ENCODE data around the gene SLC25A26. TPM values are rescaled to one million over a fixed set of nuclear protein-coding genes. Genes with fewer than 3 reads are reported as not detected.
"Not testable (repeated sequence)": the region's sequence is repeated elsewhere in the genome, so short reads cannot be mapped to it uniquely, and the experiment has no call there.

The SLC25A26 gene
- total RNA-seq, 3 donors from 2014 or later, result 15.9 to 25.8 (median 20.2) TPM

DNA sequence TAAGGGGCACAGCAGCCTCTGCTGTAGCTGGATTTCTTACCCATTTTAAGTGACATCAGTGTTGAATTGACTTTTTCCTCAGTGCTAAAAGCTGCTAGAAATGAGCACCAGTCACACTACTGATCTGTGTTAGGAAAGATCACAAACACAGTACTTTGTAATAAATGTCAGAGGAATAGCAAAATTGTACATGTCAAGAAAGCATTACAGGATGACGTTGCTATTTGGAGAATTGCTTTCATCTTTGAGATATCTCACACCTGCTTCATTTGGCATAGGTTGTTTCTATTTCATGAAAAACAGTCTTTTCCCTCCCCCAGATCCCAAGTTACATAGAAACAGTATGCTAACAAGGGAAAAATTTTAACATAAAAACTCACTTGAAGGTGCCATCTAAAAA, 77.8 kb downstream of the SLC25A26 start:
- no peaks in the 10 kb centered on the region for H3K9me3 ChIP-seq
- TF ChIP-seq, protein P1, sequence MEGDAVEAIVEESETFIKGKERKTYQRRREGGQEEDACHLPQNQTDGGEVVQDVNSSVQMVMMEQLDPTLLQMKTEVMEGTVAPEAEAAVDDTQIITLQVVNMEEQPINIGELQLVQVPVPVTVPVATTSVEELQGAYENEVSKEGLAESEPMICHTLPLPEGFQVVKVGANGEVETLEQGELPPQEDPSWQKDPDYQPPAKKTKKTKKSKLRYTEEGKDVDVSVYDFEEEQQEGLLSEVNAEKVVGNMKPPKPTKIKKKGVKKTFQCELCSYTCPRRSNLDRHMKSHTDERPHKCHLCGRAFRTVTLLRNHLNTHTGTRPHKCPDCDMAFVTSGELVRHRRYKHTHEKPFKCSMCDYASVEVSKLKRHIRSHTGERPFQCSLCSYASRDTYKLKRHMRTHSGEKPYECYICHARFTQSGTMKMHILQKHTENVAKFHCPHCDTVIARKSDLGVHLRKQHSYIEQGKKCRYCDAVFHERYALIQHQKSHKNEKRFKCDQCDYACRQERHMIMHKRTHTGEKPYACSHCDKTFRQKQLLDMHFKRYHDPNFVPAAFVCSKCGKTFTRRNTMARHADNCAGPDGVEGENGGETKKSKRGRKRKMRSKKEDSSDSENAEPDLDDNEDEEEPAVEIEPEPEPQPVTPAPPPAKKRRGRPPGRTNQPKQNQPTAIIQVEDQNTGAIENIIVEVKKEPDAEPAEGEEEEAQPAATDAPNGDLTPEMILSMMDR (IDR thresholded peaks at IDR 0.05), result no peak
- DNase-seq (no peak), ATAC-seq (no peak)
- H3K4me1 ChIP-seq (ENCODE audit: low read depth), result no peaks in the 10 kb centered on the region
- no peaks in the 10 kb centered on the region for H3K36me3 ChIP-seq (ENCODE audit: low read depth)
- H3K4me3 ChIP-seq, result no peak overlapping the region
- intact Hi-C loops (cut with DNase I, micrococcal nuclease), result no loop called here

DNA sequence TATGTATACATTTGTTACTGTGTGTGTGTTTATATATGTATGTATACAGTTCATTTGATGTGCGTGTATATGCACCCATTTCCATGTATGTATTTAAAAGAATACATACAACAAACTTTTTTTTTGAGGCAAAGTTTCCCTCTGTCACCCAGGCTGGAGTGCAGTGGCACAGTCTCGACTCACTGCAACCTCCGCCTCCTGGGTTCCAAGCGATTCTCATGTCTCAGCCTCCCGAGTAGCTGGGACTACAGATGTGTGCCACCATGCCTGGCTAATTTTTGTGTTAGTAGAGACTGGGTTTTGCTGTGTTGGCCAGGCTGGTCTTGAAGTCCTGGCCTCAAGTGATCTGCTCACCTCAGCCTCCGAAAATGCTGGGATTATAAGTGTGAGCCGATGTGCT, 78.3 kb downstream of the SLC25A26 start:
- intact Hi-C loops (cut with DNase I, micrococcal nuclease); H3K9me3 ChIP-seq; H3K4me1 ChIP-seq (ENCODE audit: low read depth); ATAC-seq; DNase-seq; H3K4me3 ChIP-seq; H3K36me3 ChIP-seq (ENCODE audit: low read depth): not testable (repeated sequence)

DNA sequence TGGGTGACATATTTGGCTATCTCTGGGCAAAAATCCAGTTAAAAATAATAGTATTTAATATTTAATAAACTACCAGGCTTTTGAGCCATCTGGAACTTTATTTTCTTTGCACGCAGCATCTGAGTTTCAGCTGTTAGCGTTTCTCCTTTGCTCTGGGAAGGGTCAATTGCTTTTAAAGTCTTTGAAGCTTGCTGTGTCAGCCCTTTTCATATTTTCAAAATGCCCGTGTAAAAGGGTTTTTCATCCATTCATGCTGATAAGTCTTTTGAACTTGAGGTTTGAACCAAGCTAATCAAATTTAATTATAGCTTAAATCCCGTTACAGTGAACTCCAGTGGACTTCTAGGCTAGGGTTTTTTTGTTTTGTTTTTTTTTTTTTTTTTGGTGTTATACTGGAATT, 79.1 kb downstream of the SLC25A26 start:
- no peak for DNase-seq
- H3K36me3 ChIP-seq (ENCODE audit: low read depth), result no peaks in the 10 kb centered on the region
- H3K4me1 ChIP-seq (ENCODE audit: low read depth), result no peaks in the 10 kb centered on the region
- no peaks in the 10 kb centered on the region for H3K9me3 ChIP-seq
- no peak for ATAC-seq
- intact Hi-C loops (cut with DNase I, micrococcal nuclease), result no loop called here
- TF ChIP-seq, protein P1 (IDR thresholded peaks at IDR 0.05), result no peak
- H3K4me3 ChIP-seq, result no peak overlapping the region

DNA sequence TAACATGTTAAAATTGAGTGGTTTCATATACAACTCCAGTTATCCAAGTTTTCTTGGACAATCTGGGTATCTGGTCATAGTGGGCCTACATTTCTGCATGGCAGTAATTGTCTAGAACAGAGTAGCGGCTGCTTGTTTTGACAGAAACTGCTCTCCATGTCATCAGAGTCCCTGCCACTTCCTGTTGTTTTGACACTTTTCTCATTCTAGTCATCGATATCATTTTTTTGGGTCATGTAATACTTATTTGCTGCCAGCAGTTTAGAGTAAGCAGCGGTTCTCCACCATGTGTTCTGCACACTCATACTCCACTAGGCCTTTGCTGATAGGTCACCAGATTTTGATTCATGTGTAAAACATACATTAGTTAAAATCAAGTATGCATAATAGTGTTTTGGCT, 81.5 kb downstream of the SLC25A26 start:
- TF ChIP-seq, protein P1 (IDR thresholded peaks at IDR 0.05), result no peak
- ATAC-seq, result peak; percentile 74
- no peaks in the 10 kb centered on the region for H3K36me3 ChIP-seq (ENCODE audit: low read depth)
- peak in 1 of 3 donors; percentile 12 for DNase-seq
- H3K9me3 ChIP-seq, result no peaks in the 10 kb centered on the region
- intact Hi-C loops (cut with DNase I, micrococcal nuclease), result no loop called here
- no peaks in the 10 kb centered on the region for H3K4me1 ChIP-seq (ENCODE audit: low read depth)
- no peak overlapping the region for H3K4me3 ChIP-seq

DNA sequence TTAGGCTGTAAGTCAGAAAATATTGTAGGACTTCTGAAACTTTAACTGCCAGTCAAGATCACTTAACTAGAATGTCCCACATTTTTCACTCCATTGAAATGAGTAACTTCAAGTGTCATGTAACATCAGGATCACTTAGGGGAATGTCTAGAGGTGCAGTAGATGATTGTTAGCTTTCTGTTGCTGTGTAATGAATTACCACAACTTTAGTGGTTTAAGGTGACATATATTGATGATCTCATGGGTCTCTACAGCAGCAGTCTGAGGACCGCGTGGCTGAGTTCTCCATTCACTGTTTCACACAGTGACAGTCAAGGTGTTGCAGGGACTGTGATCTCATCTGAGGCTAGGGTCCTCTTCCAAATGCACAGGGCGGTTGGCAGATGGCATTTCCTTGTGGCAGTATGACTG, 82.7 kb downstream of the SLC25A26 start:
- intact Hi-C loops (cut with DNase I, micrococcal nuclease), result no loop called here
- DNase-seq (no peak), ATAC-seq (peak; percentile 59)
- Histone ChIP-seq H3K9me3 (no peaks in the 10 kb centered on the region), H3K4me3 (no peak overlapping the region), H3K36me3 (ENCODE audit: low read depth) (no peaks in the 10 kb centered on the region), H3K4me1 (ENCODE audit: low read depth) (no peaks in the 10 kb centered on the region)
- TF ChIP-seq, protein P1 (IDR thresholded peaks at IDR 0.05), result no peak

DNA sequence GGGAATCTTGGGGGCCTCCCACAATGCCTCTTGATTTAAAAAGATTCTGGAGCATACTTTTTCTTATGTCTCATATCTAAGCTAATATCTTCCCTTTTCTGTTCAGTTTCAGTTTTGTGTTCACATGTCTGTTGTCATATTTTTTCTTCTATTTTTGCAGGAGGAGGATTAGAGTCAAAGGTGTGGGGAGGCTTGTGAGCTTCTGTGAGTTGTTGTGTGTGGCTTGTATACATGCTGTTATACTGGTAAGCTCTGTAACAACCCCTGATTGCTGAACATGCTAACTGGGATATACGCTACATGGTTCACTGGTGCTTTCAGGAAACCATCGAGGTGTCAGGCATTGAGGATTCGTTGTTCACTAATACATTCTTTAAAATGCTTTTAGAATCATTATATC, 83.5 kb downstream of the SLC25A26 start:
- H3K4me3 ChIP-seq, result no peak overlapping the region
- intact Hi-C loops (cut with DNase I, micrococcal nuclease), result no loop called here
- DNase-seq, result no peak

DNA sequence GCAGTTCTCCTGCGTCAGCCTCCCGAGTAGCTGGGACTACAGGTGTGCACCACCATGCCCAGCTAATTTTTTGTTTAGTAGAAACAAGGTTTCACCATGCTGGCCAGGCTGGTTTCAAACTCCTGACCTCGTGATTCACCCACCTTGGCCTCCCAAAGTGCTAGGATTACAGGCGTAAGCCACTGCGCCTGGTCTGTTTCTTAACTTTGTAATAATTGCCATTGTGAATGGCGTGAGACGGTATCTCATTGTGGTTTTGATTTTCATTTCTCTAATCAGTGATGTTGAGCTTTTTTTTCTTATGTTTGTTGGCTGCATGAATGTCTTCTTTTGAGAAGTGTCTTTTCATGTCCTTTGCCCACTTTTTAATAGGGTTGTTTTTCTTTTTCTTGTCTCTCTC, 85.3 kb downstream of the SLC25A26 start:
- H3K4me1 ChIP-seq (ENCODE audit: low read depth); DNase-seq; H3K36me3 ChIP-seq (ENCODE audit: low read depth); H3K4me3 ChIP-seq; intact Hi-C loops (cut with DNase I, micrococcal nuclease); H3K9me3 ChIP-seq; ATAC-seq: not testable (repeated sequence)

More for the DNA sequence above, 83.5 kb downstream of the SLC25A26 start:
- no peaks in the 10 kb centered on the region for H3K4me1 ChIP-seq (ENCODE audit: low read depth)
- TF ChIP-seq, protein P1 (IDR thresholded peaks at IDR 0.05), result no peak
- ATAC-seq, result no peak
- no peaks in the 10 kb centered on the region for H3K9me3 ChIP-seq
- no peaks in the 10 kb centered on the region for H3K36me3 ChIP-seq (ENCODE audit: low read depth)

DNA sequence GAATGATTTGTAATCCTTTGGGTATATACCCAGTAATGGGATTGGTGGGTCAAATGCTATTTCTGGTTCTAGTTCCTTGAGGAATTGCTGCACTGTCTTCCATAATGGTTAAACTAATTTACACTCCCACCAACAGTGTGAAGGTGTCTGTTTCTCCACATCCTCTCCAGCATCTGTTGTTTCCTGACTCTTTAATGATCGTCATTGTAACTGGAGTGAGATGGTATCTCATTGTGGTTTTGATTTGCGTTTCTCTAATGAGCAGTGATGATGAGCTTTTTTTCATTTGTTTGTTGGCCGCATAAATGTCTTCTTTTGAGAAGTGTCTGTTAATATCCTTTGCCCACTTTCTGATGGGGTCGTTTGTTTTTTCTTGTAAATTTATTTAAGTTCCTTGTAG, 86.2 kb downstream of the SLC25A26 start:
- DNase-seq; ATAC-seq; H3K4me1 ChIP-seq (ENCODE audit: low read depth); H3K9me3 ChIP-seq; intact Hi-C loops (cut with DNase I, micrococcal nuclease); H3K4me3 ChIP-seq; H3K36me3 ChIP-seq (ENCODE audit: low read depth): not testable (repeated sequence)
